GM21723 (cell line): ENCODE measurements around the gene THUMPD2.

Source experiments
- ATAC-seq: cut with Tn5 transposase; IDR thresholded peaks from one replicate; pipeline ENCODE4 v1.9.1; 2021; ENCODE audit warnings: mild to moderate bottlenecking, moderate library complexity; ENCODE audit not compliant: unreplicated experiment

THUMPD2 gene

GRCh38 chr2:39719317-39719716 lies 59.7 kb downstream of the THUMPD2 start:
- ATAC-seq, result no peak

GRCh38 chr2:39718483-39718882 lies 60.6 kb downstream of the THUMPD2 start:
- no peak for ATAC-seq

- no peak for ATAC-seq
These were observed 62.0 kb downstream of the THUMPD2 start for GRCh38 chr2:39717067-39717466.

- no peak for ATAC-seq
These were observed 63.2 kb downstream of the THUMPD2 start for GRCh38 chr2:39715822-39716221.

GRCh38 chr2:39715095-39715494 lies 64.0 kb downstream of the THUMPD2 start:
- no peak for ATAC-seq

- ATAC-seq, result no peak
These were observed 66.1 kb downstream of the THUMPD2 start for GRCh38 chr2:39712953-39713352.

- ATAC-seq, result no peak
These were observed 68.3 kb downstream of the THUMPD2 start for GRCh38 chr2:39710807-39711206.

- no peak for ATAC-seq
These were observed 71.1 kb downstream of the THUMPD2 start for GRCh38 chr2:39708003-39708402.

- no peak for ATAC-seq
These were observed 72.1 kb downstream of the THUMPD2 start for GRCh38 chr2:39706945-39707344.

- no peak for ATAC-seq
These were observed 72.7 kb downstream of the THUMPD2 start for GRCh38 chr2:39706312-39706711.

- ATAC-seq, result no peak
These were observed 73.4 kb downstream of the THUMPD2 start for GRCh38 chr2:39705638-39706037.

- no peak for ATAC-seq
These were observed 74.5 kb downstream of the THUMPD2 start for GRCh38 chr2:39704540-39704939.

- no peak for ATAC-seq
These were observed 75.7 kb downstream of the THUMPD2 start for GRCh38 chr2:39703181-39703872.

- no peak for ATAC-seq
These were observed 77.9 kb downstream of the THUMPD2 start for GRCh38 chr2:39701137-39701536.

GRCh38 chr2:39697454-39697853 lies 81.6 kb downstream of the THUMPD2 start:
- no peak for ATAC-seq

GRCh38 chr2:39696838-39697237 lies 82.2 kb downstream of the THUMPD2 start:
- no peak for ATAC-seq

GRCh38 chr2:39696101-39696553 lies 82.9 kb downstream of the THUMPD2 start:
- ATAC-seq, result no peak

- no peak for ATAC-seq
These were observed 85.8 kb downstream of the THUMPD2 start for GRCh38 chr2:39693245-39693644.

- no peak for ATAC-seq
These were observed 89.2 kb downstream of the THUMPD2 start for GRCh38 chr2:39689876-39690275.

- no peak for ATAC-seq
These were observed 89.7 kb downstream of the THUMPD2 start for GRCh38 chr2:39689272-39689841.

- no peak for ATAC-seq
These were observed 90.9 kb downstream of the THUMPD2 start for GRCh38 chr2:39688181-39688580.

- no peak for ATAC-seq
These were observed 92.6 kb downstream of the THUMPD2 start for GRCh38 chr2:39686456-39686855.
